ENCODE results near the gene CSH2.

Gene CSH2

GRCh38 chr17:63832455-63832854, 41.0 kb downstream of the CSH2 start:
- Mint-ChIP-seq H3K27me3 (ENCODE audit: low read depth, poor library complexity) (no peaks in the 10 kb centered on the region), H3K4me1 (peaks cover 30% of the 10 kb centered on the region), H3K36me3 (ENCODE audit: low read depth) (peaks cover 62% of the 10 kb centered on the region), H3K9me3 (no peaks in the 10 kb centered on the region), H3K4me3 (no peak overlapping the region), H3K27ac (peak overlapping the region; percentile 12)
- no peak for DNase-seq
- TF ChIP-seq, protein P1, sequence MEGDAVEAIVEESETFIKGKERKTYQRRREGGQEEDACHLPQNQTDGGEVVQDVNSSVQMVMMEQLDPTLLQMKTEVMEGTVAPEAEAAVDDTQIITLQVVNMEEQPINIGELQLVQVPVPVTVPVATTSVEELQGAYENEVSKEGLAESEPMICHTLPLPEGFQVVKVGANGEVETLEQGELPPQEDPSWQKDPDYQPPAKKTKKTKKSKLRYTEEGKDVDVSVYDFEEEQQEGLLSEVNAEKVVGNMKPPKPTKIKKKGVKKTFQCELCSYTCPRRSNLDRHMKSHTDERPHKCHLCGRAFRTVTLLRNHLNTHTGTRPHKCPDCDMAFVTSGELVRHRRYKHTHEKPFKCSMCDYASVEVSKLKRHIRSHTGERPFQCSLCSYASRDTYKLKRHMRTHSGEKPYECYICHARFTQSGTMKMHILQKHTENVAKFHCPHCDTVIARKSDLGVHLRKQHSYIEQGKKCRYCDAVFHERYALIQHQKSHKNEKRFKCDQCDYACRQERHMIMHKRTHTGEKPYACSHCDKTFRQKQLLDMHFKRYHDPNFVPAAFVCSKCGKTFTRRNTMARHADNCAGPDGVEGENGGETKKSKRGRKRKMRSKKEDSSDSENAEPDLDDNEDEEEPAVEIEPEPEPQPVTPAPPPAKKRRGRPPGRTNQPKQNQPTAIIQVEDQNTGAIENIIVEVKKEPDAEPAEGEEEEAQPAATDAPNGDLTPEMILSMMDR (IDR thresholded peaks at IDR 0.05): no peak

GRCh38 chr17:63832014-63832413, 41.5 kb downstream of the CSH2 start:
- Mint-ChIP-seq H3K27me3 (ENCODE audit: low read depth, poor library complexity) (peaks cover 2% of the 10 kb centered on the region), H3K9me3 (no peaks in the 10 kb centered on the region), H3K4me3 (no peak overlapping the region), H3K36me3 (ENCODE audit: low read depth) (peaks cover 60% of the 10 kb centered on the region), H3K4me1 (peaks cover 31% of the 10 kb centered on the region), H3K27ac (peak overlapping the region; percentile 12)
- no peak for DNase-seq
- TF ChIP-seq, protein P1 (IDR thresholded peaks at IDR 0.05): no peak

DNA sequence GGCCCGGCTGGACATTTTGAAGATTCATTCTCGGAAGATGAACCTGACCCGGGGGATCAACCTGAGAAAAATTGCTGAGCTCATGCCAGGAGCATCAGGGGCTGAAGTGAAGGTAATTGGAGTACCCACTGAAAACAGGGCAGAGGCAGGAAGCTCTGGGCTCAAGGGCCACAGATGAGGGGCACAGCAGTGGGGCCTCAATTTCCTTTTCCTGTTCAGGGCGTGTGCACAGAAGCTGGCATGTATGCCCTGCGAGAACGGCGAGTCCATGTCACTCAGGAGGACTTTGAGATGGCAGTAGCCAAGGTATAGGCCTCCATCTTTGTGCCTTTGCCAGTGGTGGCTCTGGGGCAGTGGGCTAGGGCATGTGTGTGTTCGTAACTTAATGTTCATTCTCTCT, 42.0 kb downstream of the CSH2 start:
- Mint-ChIP-seq H3K4me3 (no peak overlapping the region), H3K36me3 (ENCODE audit: low read depth) (peaks cover 55% of the 10 kb centered on the region), H3K4me1 (peaks cover 35% of the 10 kb centered on the region), H3K9me3 (no peaks in the 10 kb centered on the region), H3K27ac (no peak overlapping the region), H3K27me3 (ENCODE audit: low read depth, poor library complexity) (peaks cover 5% of the 10 kb centered on the region)
- TF ChIP-seq, protein P1 (IDR thresholded peaks at IDR 0.05): no peak
- DNase-seq: no peak

- Mint-ChIP-seq H3K27ac (no peak overlapping the region), H3K27me3 (ENCODE audit: low read depth, poor library complexity) (peaks cover 5% of the 10 kb centered on the region), H3K36me3 (ENCODE audit: low read depth) (peaks cover 54% of the 10 kb centered on the region), H3K9me3 (no peaks in the 10 kb centered on the region), H3K4me3 (no peak overlapping the region), H3K4me1 (peaks cover 40% of the 10 kb centered on the region)
- DNase-seq: no peak
- TF ChIP-seq, protein P1 (IDR thresholded peaks at IDR 0.05): no peak
Measured at GRCh38 chr17:63830904-63831491, 42.5 kb downstream of the CSH2 start.

GRCh38 chr17:63830278-63830677, 43.2 kb downstream of the CSH2 start:
- Mint-ChIP-seq H3K4me1 (peaks cover 44% of the 10 kb centered on the region), H3K27me3 (ENCODE audit: low read depth, poor library complexity) (peaks cover 5% of the 10 kb centered on the region), H3K9me3 (no peaks in the 10 kb centered on the region), H3K36me3 (ENCODE audit: low read depth) (peaks cover 51% of the 10 kb centered on the region), H3K4me3 (no peak overlapping the region), H3K27ac (no peak overlapping the region)
- no peak for DNase-seq
- TF ChIP-seq, protein P1 (IDR thresholded peaks at IDR 0.05): no peak

DNA sequence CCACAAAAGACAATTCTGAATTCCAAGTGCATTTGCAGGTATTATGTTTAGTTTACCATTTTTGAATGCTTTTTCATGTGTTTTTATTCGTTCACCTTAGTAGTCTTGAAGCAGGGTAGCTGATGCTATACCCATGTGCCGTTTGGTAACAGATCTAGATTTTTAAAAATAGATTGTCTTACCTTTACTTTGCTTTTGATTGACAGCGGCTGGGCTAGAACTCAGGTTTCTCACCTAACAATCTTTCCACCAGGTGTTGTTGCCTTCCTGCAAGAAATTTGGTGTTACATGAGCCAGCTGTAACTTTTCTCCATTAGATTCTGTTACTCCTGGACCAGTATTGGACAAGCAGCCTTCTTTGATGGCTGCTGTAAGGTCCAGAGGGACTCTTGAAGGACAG, 44.5 kb downstream of the CSH2 start:
- H3K36me3 Mint-ChIP-seq (ENCODE audit: low read depth): peaks cover 50% of the 10 kb centered on the region
- no peak overlapping the region for H3K27ac Mint-ChIP-seq
- no peak for DNase-seq
- peak overlapping the region; percentile 26 for H3K4me3 Mint-ChIP-seq
- TF ChIP-seq, protein P1 (IDR thresholded peaks at IDR 0.05): no peak
- no peaks in the 10 kb centered on the region for H3K9me3 Mint-ChIP-seq
- H3K4me1 Mint-ChIP-seq: peaks cover 44% of the 10 kb centered on the region
- peaks cover 5% of the 10 kb centered on the region for H3K27me3 Mint-ChIP-seq (ENCODE audit: low read depth, poor library complexity)
